Right lobe of liver (tissue), 6 donors: ENCODE data around the gene PCCA. TPM values are rescaled to one million over a fixed set of nuclear protein-coding genes. Genes with fewer than 3 reads are reported as not detected.

Experiments used
- ATAC-seq, 4 donors: fragments of 200-7000 bp; cut with Tn5 transposase; one replicate each; pipeline ENCODE4 v1.9.1; 2020; ENCODE audit warnings: mild to moderate bottlenecking in 4 of 4, moderate library complexity in 4 of 4
- DNase-seq, 3 donors: peaks; one replicate each; pipeline ENCODE4 v3.0.0-alpha.2; 2020
- H3K27ac ChIP-seq, 3 donors: fragments of 200-600 bp; one replicate each; pipeline ENCODE4 v1.8.0; 2022
- H3K27me3 ChIP-seq, 2 donors: fragments of 200-600 bp; one replicate each; pipeline ENCODE4 v1.8.0; 2022
- H3K36me3 ChIP-seq, 4 donors: fragments of 200-600 bp; sonication (generic) in 1 of 4; one replicate each; pipeline versions ENCODE4 v1.5.1 to v1.8.0; 2017 to 2022; ENCODE audit warnings: control low read depth in 1 of 4
- H3K4me1 ChIP-seq, 4 donors: fragments of 200-600 bp; sonication (generic) in 1 of 4; one replicate each; pipeline versions ENCODE4 v1.5.1 to v1.8.0; 2017 to 2022; ENCODE audit warnings: control low read depth in 1 of 4
- H3K4me3 ChIP-seq, 3 donors: fragments of 200-600 bp; one replicate each; pipeline ENCODE4 v1.8.0; 2022
- H3K9me3 ChIP-seq, 4 donors: fragments of 200-600 bp; sonication (generic) in 1 of 4; one replicate each; pipeline versions ENCODE4 v1.5.1 to v1.8.0; 2017 to 2022; ENCODE audit warnings: control low read depth in 1 of 4
- CTCF ChIP-seq, 4 donors: fragments of 200-600 bp in 3 of 4; fragments of 450-650 bp in 1 of 4; IDR thresholded peaks; one replicate each; pipeline versions ENCODE4 v1.5.1 to v1.8.0; 2016 to 2022; ENCODE audit warnings: antibody characterized with exemption in 4 of 4, mild to moderate bottlenecking in 2 of 4
- POLR2A ChIP-seq: fragments of 450-650 bp; IDR thresholded peaks from one replicate; pipeline ENCODE4 v1.6.1; 2017; ENCODE audit warnings: antibody characterized with exemption, mild to moderate bottlenecking
- WGBS: methylation state at CpG from one replicate; pipeline ENCODE4 v1.1.6; 2018; ENCODE audit warnings: low coverage, low lambda C conversion rate; ENCODE audit not compliant: insufficient coverage; ENCODE audit errors: missing lambda C conversion rate; 5-methylcytosine and 5-hydroxymethylcytosine counted together
- intact Hi-C, 2 donors: fragments of 100-400 bp; cut with DNase I; formaldehyde crosslinking; loops; one replicate each; pipeline versions ENCODE4 v1.11.2 to v1.14.1; 2022
- total RNA-seq, 6 experiments: library from RNA; depleted of rRNA in 2 of 6; stranded (reverse); fragments of >200 nt in 2 of 6; fragmentation: NEBNext Ultra II Directional in 3 of 6; extraction: Animal tissue kit (Norgen Biotek cat#: 25700) in 3 of 6; gene quantifications; one replicate each; pipeline versions ENCODE4 v1.1.0 to v1.2.4, GENCODE V29; 2016 to 2023
- donor health status: DM: no; HTN: yes; CAD: no.
- donor health status: DM: no; HTN: no; CAD: no.
- donor health status: DM: no; HTN: no; CAD: no.
- donor health status: DM: no; HTN: yes; CAD: no.
- donor health status: DM: no; HTN: yes; CAD: no.

Gene PCCA
- total RNA-seq, 6 experiments from 2014 or later = 58.2 to 161 (median 85.2) TPM

- no peaks in the 10 kb centered on the region for H3K9me3 ChIP-seq
- 80% methylated on average over 5 of the region's 5 CpGs for WGBS
- no peak for TF ChIP-seq CTCF (IDR thresholded peaks at IDR 0.05)
- no peak for TF ChIP-seq POLR2A
- H3K36me3 ChIP-seq = no peaks in the 10 kb centered on the region
- H3K27me3 ChIP-seq = no peaks in the 10 kb centered on the region
- H3K4me1 ChIP-seq = no peaks in the 10 kb centered on the region
- no peak for DNase-seq
- no peak for ATAC-seq
- H3K27ac ChIP-seq = no peak overlapping the region
- H3K4me3 ChIP-seq = no peak overlapping the region
- intact Hi-C loops = no loop called here
These were observed 376.7 kb downstream of the PCCA start for GRCh38 chr13:100465558-100465957.

GRCh38 chr13:100470866-100471505 lies 382.1 kb downstream of the PCCA start:
- no peak for TF ChIP-seq CTCF (IDR thresholded peaks at IDR 0.05)
- no peak for TF ChIP-seq POLR2A
- DNase-seq = no peak
- intact Hi-C loops = no loop called here
- 76% methylated on average over 5 of the region's 5 CpGs for WGBS
- ATAC-seq = no peak
- Histone ChIP-seq H3K36me3 (no peaks in the 10 kb centered on the region), H3K4me3 (no peak overlapping the region), H3K27ac (no peak overlapping the region), H3K4me1 (no peaks in the 10 kb centered on the region), H3K9me3 (no peaks in the 10 kb centered on the region), H3K27me3 (no peaks in the 10 kb centered on the region)

- no peaks in the 10 kb centered on the region for H3K27me3 ChIP-seq
- 82% methylated on average over 3 of the region's 10 CpGs for WGBS
- TF ChIP-seq CTCF (IDR thresholded peaks at IDR 0.05) = no peak
- no peak for TF ChIP-seq POLR2A
- no peaks in the 10 kb centered on the region for H3K9me3 ChIP-seq
- DNase-seq (no peak), ATAC-seq (no peak)
- H3K4me3 ChIP-seq = no peak overlapping the region
- H3K36me3 ChIP-seq = peaks cover 0 to 4% (median 0%) of the 10 kb centered on the region in 4 donors
- H3K27ac ChIP-seq = no peak overlapping the region
- intact Hi-C loops = no loop called here
- no peaks in the 10 kb centered on the region for H3K4me1 ChIP-seq
These were observed 384.2 kb downstream of the PCCA start for GRCh38 chr13:100473087-100473486.

GRCh38 chr13:100473501-100474044 lies 384.7 kb downstream of the PCCA start:
- WGBS = 83% methylated on average over 8 of the region's 8 CpGs

More at GRCh38 chr13:100473501-100474044, 384.7 kb downstream of the PCCA start:
- Histone ChIP-seq H3K4me3 (no peak overlapping the region), H3K9me3 (no peaks in the 10 kb centered on the region), H3K27me3 (no peaks in the 10 kb centered on the region), H3K4me1 (no peaks in the 10 kb centered on the region), H3K27ac (no peak overlapping the region), H3K36me3 (peaks cover 0 to 4% (median 0%) of the 10 kb centered on the region in 4 donors)
- intact Hi-C loops = no loop called here
- DNase-seq = no peak
- TF ChIP-seq POLR2A = no peak
- TF ChIP-seq CTCF (IDR thresholded peaks at IDR 0.05) = no peak
- ATAC-seq = no peak
